ENCODE data around the gene BLACAT1.

- no peak for TF ChIP-seq CTCF (IDR thresholded peaks at IDR 0.05)
- TF ChIP-seq EZH2 (IDR thresholded peaks at IDR 0.05): no peak
- no peak for TF ChIP-seq EZH2phosphoT487 (IDR thresholded peaks at IDR 0.05)
Observed at GRCh38 chr1:205446828-205447227, 9.0 kb downstream of the BLACAT1 start.
